Mesendoderm (in vitro differentiated cells): ENCODE data around the gene HNRNPF. TPM values are rescaled to one million over a fixed set of nuclear protein-coding genes. Genes with fewer than 3 reads are reported as not detected.

Source experiments
- DNase-seq: peaks from one replicate; pipeline ENCODE4 v3.0.0; 2013
- H2AK5ac ChIP-seq: 2 replicates; pipeline ENCODE4 v1.6.1; 2013; ENCODE audit warnings: low read length, inconsistent platforms
- H2BK120ac ChIP-seq: 2 replicates; pipeline ENCODE4 v1.6.1; 2013; ENCODE audit warnings: low read depth, mild to moderate bottlenecking, low read length, moderate library complexity, mixed read lengths
- H2BK15ac ChIP-seq: replicated peaks from 2 replicates; pipeline ENCODE4 v1.6.1; 2013; ENCODE audit warnings: low read depth, mild to moderate bottlenecking, moderate library complexity
- H2BK5ac ChIP-seq: 2 replicates; pipeline ENCODE4 v1.6.1; 2013; ENCODE audit warnings: low read length, inconsistent platforms
- H3K18ac ChIP-seq: 2 replicates; pipeline ENCODE4 v1.6.1; 2013; ENCODE audit warnings: mild to moderate bottlenecking, low read length, mixed read lengths
- H3K23ac ChIP-seq: one replicate; pipeline ENCODE4 v1.6.1; 2013; ENCODE audit warnings: low read length
- H3K27ac ChIP-seq: 2 replicates; pipeline ENCODE4 v1.5.1; 2013; ENCODE audit warnings: low read depth, mild to moderate bottlenecking, inconsistent platforms, low read length, moderate library complexity
- H3K27me3 ChIP-seq: 2 replicates; pipeline ENCODE4 v1.6.1; 2013; ENCODE audit warnings: low read length, control low read depth, mild to moderate bottlenecking, inconsistent platforms; ENCODE audit not compliant: insufficient read depth, poor library complexity
- H3K36me3 ChIP-seq: 2 replicates; pipeline ENCODE4 v1.6.1; 2013; ENCODE audit warnings: low read length, inconsistent platforms; ENCODE audit not compliant: control insufficient read depth, insufficient read depth
- H3K4ac ChIP-seq: one replicate; pipeline ENCODE4 v1.6.1; 2013; ENCODE audit warnings: low read depth, mild to moderate bottlenecking, low read length, moderate library complexity
- H3K4me1 ChIP-seq: 2 replicates; pipeline ENCODE4 v1.6.1; 2013; ENCODE audit warnings: low read depth, low read length, inconsistent platforms; ENCODE audit not compliant: control insufficient read depth
- H3K4me2 ChIP-seq: 2 replicates; pipeline ENCODE4 v1.6.1; 2013; ENCODE audit warnings: low read length
- H3K4me3 ChIP-seq: 2 replicates; pipeline ENCODE4 v1.5.1; 2013; ENCODE audit warnings: mild to moderate bottlenecking, low read length
- H3K56ac ChIP-seq: one replicate; pipeline ENCODE4 v1.6.1; 2013; ENCODE audit warnings: low read length
- H3K79me1 ChIP-seq: 2 replicates; pipeline ENCODE4 v1.6.1; 2013; ENCODE audit warnings: low read length, inconsistent platforms
- H3K79me2 ChIP-seq: 2 replicates; pipeline ENCODE4 v1.6.1; 2013; ENCODE audit warnings: mild to moderate bottlenecking, low read length; ENCODE audit not compliant: control insufficient read depth, insufficient read depth
- H3K9ac ChIP-seq: 2 replicates; pipeline ENCODE4 v1.6.1; 2013; ENCODE audit warnings: low read length, inconsistent platforms
- H4K5ac ChIP-seq: one replicate; pipeline ENCODE4 v1.6.1; 2013; ENCODE audit warnings: low read length
- H4K8ac ChIP-seq: one replicate; pipeline ENCODE4 v1.6.1; 2013; ENCODE audit warnings: low read depth, mild to moderate bottlenecking, control low read depth, low read length, moderate library complexity
- WGBS: extraction: QIAGEN DNeasy Blood & Tissue Kit; methylation state at CpG from one replicate; pipeline ENCODE4 v1.1.7; 2013; ENCODE audit warnings: low lambda C conversion rate, missing lambda C conversion rate; ENCODE audit not compliant: insufficient coverage; ENCODE audit errors: extremely low coverage; 5-methylcytosine and 5-hydroxymethylcytosine counted together
- small RNA-seq: library from polyadenylated mRNA; stranded (forward); fragments of <200 nt; extraction: miRNeasy Mini kit (QIAGEN cat#:217004); gene quantifications from one replicate; pipeline ENCODE3, GENCODE V24; 2013; ENCODE audit not compliant: insufficient read depth

Gene HNRNPF

GRCh38 chr10:43336641-43337318 is 72.2 kb downstream of the HNRNPF start:
- DNase-seq = no peak
- Histone ChIP-seq H3K4me1 (no peaks in the 10 kb centered on the region), H3K23ac (no peak overlapping the region), H3K18ac (no peak overlapping the region), H3K4me2 (no peak overlapping the region), H2BK120ac (no peak overlapping the region), H3K36me3 (no peaks in the 10 kb centered on the region), H2BK15ac (no peak overlapping the region), H3K56ac (no peak overlapping the region), H3K4me3 (no peak overlapping the region), H2BK5ac (no peak overlapping the region), H3K27ac (peak overlapping the region; percentile 4), H3K79me1 (no peaks in the 10 kb centered on the region), H3K4ac (no peak overlapping the region), H3K9ac (no peak overlapping the region), H3K79me2 (no peaks in the 10 kb centered on the region), H2AK5ac (no peak overlapping the region), H4K8ac (no peak overlapping the region), H4K5ac (no peak overlapping the region), H3K27me3 (no peaks in the 10 kb centered on the region)
- WGBS = no CpG with 5 or more reads among the region's 9 CpGs

- H3K27ac ChIP-seq = no peak overlapping the region
Measured at GRCh38 chr10:43336061-43336460, 72.9 kb downstream of the HNRNPF start.

More at GRCh38 chr10:43336061-43336460, 72.9 kb downstream of the HNRNPF start:
- H3K79me2 ChIP-seq = no peaks in the 10 kb centered on the region
- no peak overlapping the region for H3K56ac ChIP-seq
- H2BK15ac ChIP-seq = no peak overlapping the region
- no peak overlapping the region for H3K4me3 ChIP-seq
- no peak for DNase-seq
- no peaks in the 10 kb centered on the region for H3K27me3 ChIP-seq
- no peaks in the 10 kb centered on the region for H3K79me1 ChIP-seq
- no peak overlapping the region for H3K4me2 ChIP-seq
- H2BK5ac ChIP-seq = no peak overlapping the region
- H4K5ac ChIP-seq = no peak overlapping the region
- H3K4ac ChIP-seq = no peak overlapping the region
- WGBS = no CpG with 5 or more reads among the region's 3 CpGs
- no peaks in the 10 kb centered on the region for H3K4me1 ChIP-seq
- no peak overlapping the region for H2BK120ac ChIP-seq
- no peak overlapping the region for H3K9ac ChIP-seq
- H3K36me3 ChIP-seq = no peaks in the 10 kb centered on the region
- no peak overlapping the region for H4K8ac ChIP-seq
- no peak overlapping the region for H3K23ac ChIP-seq
- H3K18ac ChIP-seq = no peak overlapping the region
- H2AK5ac ChIP-seq = no peak overlapping the region

Small RNAs within 50 kb of the gene (small RNA-seq; reads per million reads assigned to genes)
- gene RNU6ATAC11P = not detected
- gene RNU7-193P = not detected
- not detected for gene SNORD3J
